Measurements from ENCODE around the gene MCM9. TPM values are rescaled to one million over a fixed set of nuclear protein-coding genes. Genes with fewer than 3 reads are reported as not detected.

MCM9 gene
- total and polyA plus RNA-seq, 2 of the 13 experiments (the other 11 are each of a cell fraction or from before 2014, with no cell fraction given): 3.8 to 17.2 TPM

- TF ChIP-seq USF2 (IDR thresholded peaks at IDR 0.05; ENCODE audit: low read depth, low read length) (no peak), USF2 (CRISPR knock-in tag; IDR thresholded peaks at IDR 0.05; ENCODE audit: borderline replicate concordance) (no peak), MTF2 (CRISPR knock-in tag; IDR thresholded peaks at IDR 0.05; ENCODE audit: borderline replicate concordance) (no peak), POGZ (CRISPR knock-in tag; IDR thresholded peaks at IDR 0.05) (no peak), FOXK2 (IDR thresholded peaks at IDR 0.05) (no peak), ZNF484 (CRISPR knock-in tag; IDR thresholded peaks at IDR 0.05; ENCODE audit: borderline replicate concordance, low read depth) (no peak), ZSCAN9 (CRISPR knock-in tag; IDR thresholded peaks at IDR 0.05; ENCODE audit: borderline replicate concordance) (no peak)
Observed at GRCh38 chr6:118791499-118791898, 143.5 kb downstream of the MCM9 start (continued).

GRCh38 chr6:118789954-118790353 lies 145.0 kb downstream of the MCM9 start:
- POLR2A ChIA-PET: no interaction called here
- H3K9me3 ChIP-seq (ENCODE audit: low read length): no peaks in the 10 kb centered on the region
- intact Hi-C loops (cut with micrococcal nuclease; ENCODE audit: unreplicated experiment) (no loop called here), in situ Hi-C loops (cut with HindIII; ENCODE audit: extremely low pct_ligation_motif_present, low pct_unique_long_range_greater_than_20kb) (no loop called here)
- 0 out of 5 replicates have a peak, but pooled peaks cover 0 to 5% of the 10 kb centered on the region in 2 experiments for H3K27me3 ChIP-seq (ENCODE audit: control insufficient read depth in 1 of 2, insufficient read depth in 2 of 2, low read length in 2 of 2)
- no peak overlapping the region for H3K27ac ChIP-seq (ENCODE audit: extremely low read length, insufficient read depth, low read length)
- no peak overlapping the region for H3K4me3 ChIP-seq (replicated peaks in 1 of 3; ENCODE audit: insufficient read depth in 1 of 3, low read depth in 2 of 3, low read length in 3 of 3)
- no peak overlapping the region for H3K4me2 ChIP-seq (ENCODE audit: low read depth, low read length)
- H3K79me2 ChIP-seq (ENCODE audit: insufficient read depth, low read length): no peaks in the 10 kb centered on the region
- H3K9ac ChIP-seq (ENCODE audit: insufficient read depth, low read depth, low read length): no peak overlapping the region
- WGBS (ENCODE audit: low lambda C conversion rate): 7% methylated on average over 4 of the region's 4 CpGs
- no peak overlapping the region for H2AFZ ChIP-seq (ENCODE audit: low read length)
- H4K20me1 ChIP-seq (ENCODE audit: insufficient read depth, low read length): no peaks in the 10 kb centered on the region
- no peaks in the 10 kb centered on the region for H3K36me3 ChIP-seq (replicated peaks in 1 of 2; ENCODE audit: control insufficient read depth in 1 of 2, insufficient read depth in 2 of 2, low read length in 2 of 2)
- BruUV-seq (replicated peaks): no TSS peak
- TF ChIP-seq ZNF296 (CRISPR knock-in tag; conservative IDR thresholded peaks at IDR 0.05) (no peak), ZNF772 (CRISPR knock-in tag; IDR thresholded peaks at IDR 0.05) (no peak), ZBTB7A (CRISPR knock-in tag; IDR thresholded peaks at IDR 0.05) (no peak), MED1 (CRISPR knock-in tag; IDR thresholded peaks at IDR 0.05) (no peak), TFDP2 (CRISPR knock-in tag; IDR thresholded peaks at IDR 0.05) (no peak), ZNF329 (CRISPR knock-in tag; IDR thresholded peaks at IDR 0.05; ENCODE audit: low read depth) (no peak), HMGXB4 (CRISPR knock-in tag; IDR thresholded peaks at IDR 0.05; ENCODE audit: borderline replicate concordance in 1 of 2, low read depth in 1 of 2) (no peak), CBX1 (IDR thresholded peaks at IDR 0.05; ENCODE audit: low read depth) (no peak)
- ATAC-seq: no peak
- DNase-seq (ENCODE audit: low spot score): no peak
- no peak for FAIRE-seq
- H3K4me1 ChIP-seq (ENCODE audit: insufficient read depth, low read length): peaks cover 6% of the 10 kb centered on the region
- CTCF ChIA-PET (ENCODE audit: low intra/inter-chr PET ratio, low total read pairs): no interaction called here
